Epithelial cell of esophagus (primary cell): Measurements from ENCODE around the gene LRRC2.

Experiments
- DNase-seq: peaks from one replicate; pipeline ENCODE4 v3.0.0; 2010; ENCODE audit warnings: low read depth
- H3K4me3 ChIP-seq: 2 replicates; pipeline ENCODE4 v1.5.1; 2011; ENCODE audit warnings: mild to moderate bottlenecking, low read length, control low read depth
- TF ChIP-seq, protein P1 (sequence below): IDR thresholded peaks from 2 replicates; pipeline ENCODE4 v1.5.1; 2011; ENCODE audit warnings: low read depth, mild to moderate bottlenecking, low read length, control low read depth, inconsistent platforms; ENCODE audit not compliant: insufficient read depth; ENCODE audit errors: missing control alignments

LRRC2 gene

DNA sequence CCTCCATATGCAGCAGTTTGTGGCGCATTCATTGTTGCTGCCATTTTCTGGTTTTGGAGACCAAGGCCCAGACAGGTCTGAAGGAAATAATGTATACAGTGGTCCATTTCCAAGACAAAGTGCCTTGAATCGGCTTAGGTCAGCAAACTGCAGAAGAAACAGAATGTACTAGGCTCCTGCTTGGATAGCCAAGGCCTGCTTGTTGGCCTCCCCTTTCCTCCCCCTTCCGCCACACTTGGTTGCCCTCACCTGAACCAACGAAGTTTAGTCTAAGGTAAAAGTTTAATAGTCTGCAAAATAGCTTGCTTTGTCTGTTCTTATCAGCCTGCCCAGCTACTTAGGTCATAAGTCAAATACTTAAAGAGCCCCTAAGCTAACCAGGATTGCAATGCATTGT is 80.3 kb downstream of the LRRC2 start:
- H3K4me3 ChIP-seq, result no peak overlapping the region
- TF ChIP-seq, protein P1, sequence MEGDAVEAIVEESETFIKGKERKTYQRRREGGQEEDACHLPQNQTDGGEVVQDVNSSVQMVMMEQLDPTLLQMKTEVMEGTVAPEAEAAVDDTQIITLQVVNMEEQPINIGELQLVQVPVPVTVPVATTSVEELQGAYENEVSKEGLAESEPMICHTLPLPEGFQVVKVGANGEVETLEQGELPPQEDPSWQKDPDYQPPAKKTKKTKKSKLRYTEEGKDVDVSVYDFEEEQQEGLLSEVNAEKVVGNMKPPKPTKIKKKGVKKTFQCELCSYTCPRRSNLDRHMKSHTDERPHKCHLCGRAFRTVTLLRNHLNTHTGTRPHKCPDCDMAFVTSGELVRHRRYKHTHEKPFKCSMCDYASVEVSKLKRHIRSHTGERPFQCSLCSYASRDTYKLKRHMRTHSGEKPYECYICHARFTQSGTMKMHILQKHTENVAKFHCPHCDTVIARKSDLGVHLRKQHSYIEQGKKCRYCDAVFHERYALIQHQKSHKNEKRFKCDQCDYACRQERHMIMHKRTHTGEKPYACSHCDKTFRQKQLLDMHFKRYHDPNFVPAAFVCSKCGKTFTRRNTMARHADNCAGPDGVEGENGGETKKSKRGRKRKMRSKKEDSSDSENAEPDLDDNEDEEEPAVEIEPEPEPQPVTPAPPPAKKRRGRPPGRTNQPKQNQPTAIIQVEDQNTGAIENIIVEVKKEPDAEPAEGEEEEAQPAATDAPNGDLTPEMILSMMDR, result no peak
- no peak for DNase-seq

DNA sequence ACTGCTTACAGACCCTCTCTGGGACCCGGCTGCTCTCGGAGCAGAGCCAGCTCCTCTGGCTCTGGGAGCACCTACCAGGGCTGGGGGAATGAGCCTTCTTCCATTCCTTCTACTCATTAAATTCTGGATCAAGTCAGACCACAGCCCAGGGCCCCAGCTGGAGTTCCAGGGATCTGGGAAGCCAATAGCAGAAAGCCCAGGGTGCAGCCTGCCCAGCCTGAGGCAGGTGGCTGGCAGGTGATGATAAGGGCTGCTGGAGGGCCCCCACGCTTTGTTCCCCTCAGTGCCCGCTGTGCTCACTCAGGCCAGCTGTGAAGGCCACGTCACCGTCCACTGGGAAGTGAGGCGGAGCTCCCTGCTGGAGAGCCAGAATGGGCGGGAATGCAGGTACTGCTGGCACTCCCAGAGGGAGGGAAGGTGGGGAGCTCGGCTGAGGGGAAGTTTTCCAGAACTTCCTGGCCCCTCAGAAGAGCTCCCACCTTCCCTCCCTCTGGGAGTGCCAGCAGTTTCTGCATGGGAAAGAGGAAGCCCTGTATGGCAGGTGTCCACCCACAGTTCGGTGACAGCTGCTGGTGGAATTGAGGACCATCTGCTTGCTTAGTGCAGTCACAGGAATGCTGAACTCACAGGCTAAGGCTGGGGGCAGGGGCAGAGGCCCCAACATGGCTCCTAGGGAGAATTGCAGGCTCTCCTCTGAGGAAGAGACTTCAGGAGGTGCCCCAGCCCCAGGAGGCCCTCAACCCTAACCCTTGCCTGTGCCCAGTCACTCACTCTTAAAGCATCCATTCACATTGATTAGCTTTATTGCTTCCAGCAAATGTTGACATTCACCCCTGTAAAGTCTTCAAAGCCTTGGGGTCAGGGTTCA is 81.0 kb downstream of the LRRC2 start:
- no peak overlapping the region for H3K4me3 ChIP-seq
- TF ChIP-seq, protein P1, result no peak
- no peak for DNase-seq

DNA sequence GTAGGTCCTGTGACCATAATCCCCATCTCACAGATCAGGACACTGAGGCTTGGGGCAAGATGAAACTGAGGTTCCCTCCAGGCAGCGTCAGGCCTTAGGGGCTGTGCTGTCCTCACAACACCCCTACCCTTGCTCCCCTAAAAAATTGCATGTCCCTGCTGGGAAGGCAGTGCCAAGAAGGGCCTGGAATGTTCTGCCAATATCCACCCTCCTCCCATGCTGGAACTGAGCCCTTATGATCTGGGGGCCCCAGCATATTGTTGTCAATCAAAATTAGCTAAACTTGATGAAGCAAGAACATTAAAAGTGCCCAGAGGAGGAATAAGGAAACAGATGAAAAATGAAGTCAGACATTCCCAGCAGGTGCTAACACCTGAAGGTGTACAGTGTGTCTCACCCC is 81.7 kb downstream of the LRRC2 start:
- no peak overlapping the region for H3K4me3 ChIP-seq
- DNase-seq, result no peak
- TF ChIP-seq, protein P1, result no peak

DNA sequence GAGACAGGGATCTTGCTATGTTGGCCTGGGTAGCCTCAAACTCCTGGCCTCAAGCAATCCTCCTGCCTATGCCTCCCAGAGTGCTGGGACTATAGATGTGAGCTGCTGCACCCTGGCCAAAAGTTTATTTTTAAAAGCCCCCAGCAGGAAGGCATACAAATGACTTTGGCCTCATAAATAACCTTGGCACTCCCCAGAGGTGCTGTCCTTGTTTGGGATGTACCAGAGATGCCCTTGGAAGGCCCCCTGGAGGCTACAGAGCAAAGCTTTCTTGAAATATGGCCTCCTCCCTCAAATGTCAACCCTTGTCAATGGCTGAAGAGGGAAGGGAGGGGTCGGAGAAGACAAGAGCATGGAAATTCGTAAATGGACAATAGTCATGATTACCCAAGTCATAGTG is 82.3 kb downstream of the LRRC2 start:
- TF ChIP-seq, protein P1, result no peak
- DNase-seq, result no peak
- H3K4me3 ChIP-seq, result no peak overlapping the region

DNA sequence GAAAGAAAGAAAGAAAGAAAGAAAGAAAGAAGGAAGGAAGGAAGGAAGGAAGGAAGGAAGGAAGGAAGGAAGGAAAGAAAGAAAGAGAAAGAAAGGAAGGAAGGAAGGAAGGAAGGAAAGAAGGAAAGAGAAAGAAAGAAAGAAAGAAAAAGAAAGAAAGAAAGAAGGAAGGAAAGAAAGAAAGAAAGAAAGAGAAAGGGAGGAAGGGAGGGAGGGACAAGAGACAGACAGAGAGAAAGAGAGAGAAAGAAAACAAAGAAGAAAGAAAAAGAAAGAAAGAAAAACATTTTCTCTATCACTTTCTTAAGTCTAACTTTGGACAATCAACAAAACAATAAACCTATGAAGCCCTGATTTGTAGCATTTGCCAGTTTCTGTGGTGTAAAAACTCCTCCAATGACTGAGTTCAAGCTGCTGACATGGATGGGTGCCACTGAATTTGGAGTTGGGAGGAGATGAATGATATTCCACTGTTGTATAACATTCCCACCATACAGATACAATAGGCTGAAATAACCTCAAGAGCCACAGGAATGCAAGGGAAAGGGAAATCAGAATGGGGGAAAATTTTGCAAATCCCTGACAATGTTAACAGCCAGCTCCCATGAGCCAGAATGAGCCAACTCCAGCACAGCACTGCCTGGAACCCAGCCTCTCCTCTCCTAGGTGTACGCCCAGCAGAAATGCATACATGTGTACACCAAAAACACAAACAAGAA is 83.3 kb downstream of the LRRC2 start:
- TF ChIP-seq, protein P1, result no peak
- peak; percentile 33 for DNase-seq
- H3K4me3 ChIP-seq, result no peak overlapping the region

DNA sequence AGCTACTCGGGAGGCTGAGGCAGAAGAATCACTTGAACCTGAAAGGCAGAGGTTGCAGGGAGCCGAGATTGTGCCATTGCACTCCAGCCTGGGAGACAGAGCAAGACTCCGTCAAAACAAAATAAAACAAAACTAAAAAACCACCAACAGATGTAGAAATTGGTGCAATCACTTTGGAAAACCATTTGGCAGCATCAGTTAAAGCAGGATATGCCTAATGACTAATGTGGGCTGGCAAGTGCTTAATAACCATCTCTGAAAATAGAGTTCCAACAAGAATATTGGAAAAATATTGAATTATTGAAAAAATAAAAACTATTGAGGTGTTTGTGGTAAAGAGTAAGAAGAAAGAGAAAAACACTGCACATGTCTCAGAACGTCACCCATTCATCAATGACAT is 84.5 kb downstream of the LRRC2 start:
- DNase-seq, result no peak
- H3K4me3 ChIP-seq, result no peak overlapping the region
- TF ChIP-seq, protein P1, result no peak
